DOHH2 (cell line): ENCODE results near the gene NPEPL1.

Experiments
- EZH2phosphoT487 ChIP-seq: fragments of 200-600 bp; sonication (generic); IDR thresholded peaks from 2 replicates; pipeline ENCODE4 v1.6.1; 2017; ENCODE audit warnings: borderline replicate concordance, mild to moderate bottlenecking, antibody characterized with exemption, low read length, moderate library complexity, mixed read lengths
- TF ChIP-seq, protein P1 (sequence below): fragments of 200-600 bp; sonication (generic); IDR thresholded peaks from one replicate; pipeline ENCODE4 v1.5.1; 2014; ENCODE audit warnings: antibody characterized with exemption, mild to moderate bottlenecking, low read depth, low read length; ENCODE audit not compliant: poor library complexity, severe bottlenecking

DNA sequence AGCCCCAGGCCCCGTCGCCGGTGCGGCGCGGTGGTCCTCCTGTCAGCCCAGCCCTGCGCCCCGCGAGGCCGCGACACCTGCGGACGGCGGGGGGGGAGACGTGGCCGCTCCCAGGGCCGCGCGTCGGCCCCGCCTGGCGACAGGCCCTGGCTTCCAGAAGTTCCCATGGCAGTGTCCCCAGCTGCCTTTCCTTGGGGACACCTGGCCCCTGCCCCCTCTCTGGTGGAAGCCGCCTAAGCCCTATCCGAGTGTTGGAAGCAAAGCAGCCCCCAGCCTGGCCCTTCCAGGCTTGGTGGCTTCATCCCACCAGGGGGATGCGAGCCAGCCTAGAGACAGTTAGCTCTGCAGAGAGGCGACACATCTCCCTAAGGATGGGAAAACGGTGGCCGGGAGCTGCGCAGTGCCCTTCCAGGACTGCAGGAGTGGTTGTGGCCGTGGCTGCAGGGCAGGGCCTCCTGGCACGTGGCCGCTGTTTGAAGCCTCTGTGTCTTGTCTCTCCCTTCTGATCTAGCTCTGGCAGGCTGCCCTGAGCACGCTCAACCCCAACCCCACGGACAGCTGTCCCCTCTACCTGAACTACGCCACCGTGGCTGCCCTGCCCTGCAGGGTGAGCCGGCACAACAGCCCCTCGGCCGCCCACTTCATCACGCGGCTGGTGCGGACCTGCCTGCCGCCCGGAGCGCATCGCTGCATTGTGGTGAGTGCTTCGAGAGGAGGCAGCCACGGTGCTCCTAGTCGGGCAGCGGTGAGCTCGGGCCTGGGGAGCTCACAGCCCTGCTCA, 816 bp downstream of the NPEPL1 start:
- TF ChIP-seq EZH2phosphoT487: no peak
- TF ChIP-seq, protein P1, sequence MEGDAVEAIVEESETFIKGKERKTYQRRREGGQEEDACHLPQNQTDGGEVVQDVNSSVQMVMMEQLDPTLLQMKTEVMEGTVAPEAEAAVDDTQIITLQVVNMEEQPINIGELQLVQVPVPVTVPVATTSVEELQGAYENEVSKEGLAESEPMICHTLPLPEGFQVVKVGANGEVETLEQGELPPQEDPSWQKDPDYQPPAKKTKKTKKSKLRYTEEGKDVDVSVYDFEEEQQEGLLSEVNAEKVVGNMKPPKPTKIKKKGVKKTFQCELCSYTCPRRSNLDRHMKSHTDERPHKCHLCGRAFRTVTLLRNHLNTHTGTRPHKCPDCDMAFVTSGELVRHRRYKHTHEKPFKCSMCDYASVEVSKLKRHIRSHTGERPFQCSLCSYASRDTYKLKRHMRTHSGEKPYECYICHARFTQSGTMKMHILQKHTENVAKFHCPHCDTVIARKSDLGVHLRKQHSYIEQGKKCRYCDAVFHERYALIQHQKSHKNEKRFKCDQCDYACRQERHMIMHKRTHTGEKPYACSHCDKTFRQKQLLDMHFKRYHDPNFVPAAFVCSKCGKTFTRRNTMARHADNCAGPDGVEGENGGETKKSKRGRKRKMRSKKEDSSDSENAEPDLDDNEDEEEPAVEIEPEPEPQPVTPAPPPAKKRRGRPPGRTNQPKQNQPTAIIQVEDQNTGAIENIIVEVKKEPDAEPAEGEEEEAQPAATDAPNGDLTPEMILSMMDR: no peak
